Measurements from ENCODE around the gene PRKCH. TPM values are rescaled to one million over a fixed set of nuclear protein-coding genes. Genes with fewer than 3 reads are reported as not detected.

PRKCH gene
- total and polyA plus RNA-seq, 2 donors from 2014 or later: 8.3 to 47.0 TPM

DNA sequence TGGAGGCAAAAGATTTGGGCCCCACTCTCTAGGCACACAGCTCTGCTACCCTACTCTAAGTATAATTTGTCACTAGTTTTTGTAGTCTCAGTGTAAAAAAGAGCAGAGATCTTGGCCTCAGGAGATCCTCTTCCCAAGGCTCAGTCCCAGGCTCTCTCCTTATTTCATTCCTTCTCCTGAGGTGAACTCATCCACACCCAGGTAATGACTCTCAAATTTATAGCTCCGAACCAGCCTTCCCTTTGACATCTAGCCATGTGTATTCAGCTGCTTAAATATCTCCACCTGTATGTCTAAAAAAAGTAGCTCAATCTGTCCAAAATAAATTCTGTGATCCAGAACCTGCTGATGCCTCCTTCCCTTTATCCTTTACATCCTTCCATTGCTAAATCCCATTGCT is 200.4 kb downstream of the PRKCH start:
- FAIRE-seq: no peak
- no peak for DNase-seq
- intact Hi-C loops (cut with DNase I): no loop called here

DNA sequence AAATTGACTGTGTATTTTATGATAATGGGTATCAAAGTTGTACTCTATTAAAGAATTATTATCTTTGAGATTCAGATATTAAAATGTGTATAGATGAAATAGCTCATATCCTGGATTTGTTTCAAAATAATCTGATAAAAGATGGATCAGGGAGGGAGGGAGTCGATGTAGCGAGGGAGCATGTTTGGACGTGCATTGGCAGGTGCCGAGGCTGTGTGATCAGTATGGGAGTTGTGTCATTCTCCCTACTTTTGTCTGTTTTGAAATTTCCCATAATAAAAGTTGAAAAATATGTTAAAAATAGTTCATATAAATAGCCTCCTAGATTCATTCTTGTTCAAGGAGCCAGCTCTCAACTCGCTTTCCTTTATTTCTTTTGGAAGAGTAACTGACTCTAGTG is 202.4 kb downstream of the PRKCH start:
- intact Hi-C loops (cut with DNase I): no loop called here
- H3K4me1 ChIP-seq (ENCODE audit: control insufficient read depth in 2 of 3, insufficient read depth in 2 of 3, low read depth in 1 of 3, low read length in 3 of 3): peaks cover 0 to 36% (median 32%) of the 10 kb centered on the region in 3 donors
- no peaks in the 10 kb centered on the region for H3K27me3 ChIP-seq (ENCODE audit: control insufficient read depth, insufficient read depth, low read length)
- peak overlapping the region in 1 of 2 donors; percentile 7 for H3K27ac ChIP-seq (ENCODE audit: low read depth in 2 of 2, low read length in 2 of 2)
- no peaks in the 10 kb centered on the region for H3K9me3 ChIP-seq (ENCODE audit: control insufficient read depth in 2 of 3, insufficient read depth in 1 of 3, low read length in 3 of 3)
- H3K4me3 ChIP-seq (ENCODE audit: low read length in 3 of 3): no peak overlapping the region
- no peaks in the 10 kb centered on the region for H3K36me3 ChIP-seq (ENCODE audit: control insufficient read depth in 2 of 3, insufficient read depth in 3 of 3, low read length in 3 of 3)
- DNase-seq (no peak), FAIRE-seq (no peak)
- TF ChIP-seq, protein P1, sequence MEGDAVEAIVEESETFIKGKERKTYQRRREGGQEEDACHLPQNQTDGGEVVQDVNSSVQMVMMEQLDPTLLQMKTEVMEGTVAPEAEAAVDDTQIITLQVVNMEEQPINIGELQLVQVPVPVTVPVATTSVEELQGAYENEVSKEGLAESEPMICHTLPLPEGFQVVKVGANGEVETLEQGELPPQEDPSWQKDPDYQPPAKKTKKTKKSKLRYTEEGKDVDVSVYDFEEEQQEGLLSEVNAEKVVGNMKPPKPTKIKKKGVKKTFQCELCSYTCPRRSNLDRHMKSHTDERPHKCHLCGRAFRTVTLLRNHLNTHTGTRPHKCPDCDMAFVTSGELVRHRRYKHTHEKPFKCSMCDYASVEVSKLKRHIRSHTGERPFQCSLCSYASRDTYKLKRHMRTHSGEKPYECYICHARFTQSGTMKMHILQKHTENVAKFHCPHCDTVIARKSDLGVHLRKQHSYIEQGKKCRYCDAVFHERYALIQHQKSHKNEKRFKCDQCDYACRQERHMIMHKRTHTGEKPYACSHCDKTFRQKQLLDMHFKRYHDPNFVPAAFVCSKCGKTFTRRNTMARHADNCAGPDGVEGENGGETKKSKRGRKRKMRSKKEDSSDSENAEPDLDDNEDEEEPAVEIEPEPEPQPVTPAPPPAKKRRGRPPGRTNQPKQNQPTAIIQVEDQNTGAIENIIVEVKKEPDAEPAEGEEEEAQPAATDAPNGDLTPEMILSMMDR (IDR thresholded peaks at IDR 0.05; ENCODE audit: borderline replicate concordance, extremely low read depth, insufficient read depth): no peak
- peak overlapping the region in 1 of 3 donors; percentile 4 for H3K9ac ChIP-seq (ENCODE audit: low read length in 3 of 3)

More for the DNA sequence above, 200.4 kb downstream of the PRKCH start:
- Histone ChIP-seq H3K9ac (ENCODE audit: low read length in 3 of 3) (no peak overlapping the region), H3K36me3 (ENCODE audit: control insufficient read depth in 2 of 3, insufficient read depth in 3 of 3, low read length in 3 of 3) (no peaks in the 10 kb centered on the region), H3K4me3 (ENCODE audit: low read length in 3 of 3) (no peak overlapping the region), H3K27me3 (ENCODE audit: control insufficient read depth, insufficient read depth, low read length) (no peaks in the 10 kb centered on the region), H3K27ac (ENCODE audit: low read depth in 2 of 2, low read length in 2 of 2) (no peak overlapping the region), H3K9me3 (ENCODE audit: control insufficient read depth in 2 of 3, insufficient read depth in 1 of 3, low read length in 3 of 3) (no peaks in the 10 kb centered on the region), H3K4me1 (ENCODE audit: control insufficient read depth in 2 of 3, insufficient read depth in 2 of 3, low read depth in 1 of 3, low read length in 3 of 3) (peaks cover 0 to 37% (median 35%) of the 10 kb centered on the region in 3 donors)
- TF ChIP-seq, protein P1 (IDR thresholded peaks at IDR 0.05; ENCODE audit: borderline replicate concordance, extremely low read depth, insufficient read depth): no peak

DNA sequence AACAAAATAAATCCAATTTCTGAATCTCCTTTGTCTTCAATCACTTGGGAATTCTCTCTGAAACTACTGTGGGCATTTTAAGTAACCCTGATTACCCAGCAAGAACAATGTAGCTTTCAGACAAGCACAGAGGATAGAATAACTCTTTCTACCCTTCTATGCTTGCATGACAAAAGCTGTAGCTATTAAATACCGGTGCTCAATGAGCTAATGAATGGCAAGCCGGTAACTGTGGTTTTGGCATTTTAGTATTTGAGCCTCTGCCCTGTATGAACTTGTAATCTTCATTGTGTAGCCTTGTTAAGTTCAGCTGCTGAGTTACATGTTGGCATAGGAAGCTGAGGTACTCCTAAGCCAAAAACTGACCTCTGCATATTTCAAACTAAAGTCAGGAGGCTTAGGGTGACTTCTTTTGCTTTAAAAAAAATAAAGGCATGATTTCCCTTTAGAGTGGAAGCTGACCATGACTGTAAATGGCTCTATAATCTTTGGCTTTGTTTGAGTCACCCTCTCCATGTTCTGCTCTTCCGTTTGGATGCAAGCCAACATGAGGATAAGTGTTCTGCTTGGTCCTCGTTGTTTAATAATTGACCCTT is 202.9 kb downstream of the PRKCH start:
- intact Hi-C loops (cut with DNase I): no loop called here
- FAIRE-seq (peak; percentile 38), DNase-seq (no peak)
- Histone ChIP-seq H3K27me3 (ENCODE audit: control insufficient read depth, insufficient read depth, low read length) (no peaks in the 10 kb centered on the region), H3K4me3 (ENCODE audit: low read length in 3 of 3) (no peak overlapping the region), H3K36me3 (ENCODE audit: control insufficient read depth in 2 of 3, insufficient read depth in 3 of 3, low read length in 3 of 3) (no peaks in the 10 kb centered on the region), H3K4me1 (ENCODE audit: control insufficient read depth in 2 of 3, insufficient read depth in 2 of 3, low read depth in 1 of 3, low read length in 3 of 3) (peaks cover 0 to 36% (median 32%) of the 10 kb centered on the region in 3 donors), H3K9me3 (ENCODE audit: control insufficient read depth in 2 of 3, insufficient read depth in 1 of 3, low read length in 3 of 3) (no peaks in the 10 kb centered on the region), H3K9ac (ENCODE audit: low read length in 3 of 3) (peak overlapping the region in 1 of 3 donors; percentile 4), H3K27ac (ENCODE audit: low read depth in 2 of 2, low read length in 2 of 2) (peak overlapping the region; percentile 7 to 61)
- TF ChIP-seq, protein P1 (IDR thresholded peaks at IDR 0.05; ENCODE audit: borderline replicate concordance, extremely low read depth, insufficient read depth): no peak

DNA sequence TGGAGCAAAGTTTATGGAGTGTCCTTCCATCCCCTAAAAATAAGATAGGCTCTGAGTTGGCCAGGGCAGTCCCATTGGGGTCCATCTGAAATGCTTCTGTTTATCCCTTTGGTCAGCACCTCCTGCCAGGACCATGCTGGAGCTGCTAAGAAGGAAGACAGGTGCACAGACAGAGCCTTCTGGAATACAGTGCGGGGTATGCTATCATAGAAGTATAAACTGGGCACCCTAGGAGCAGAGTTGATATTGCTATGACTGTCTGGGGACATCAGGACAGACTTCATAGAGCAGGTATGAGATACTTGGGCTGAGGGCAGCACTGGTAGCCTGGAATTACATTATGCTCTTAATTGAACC is 203.5 kb downstream of the PRKCH start:
- Histone ChIP-seq H3K4me3 (ENCODE audit: low read length in 3 of 3) (no peak overlapping the region), H3K4me1 (ENCODE audit: control insufficient read depth in 2 of 3, insufficient read depth in 2 of 3, low read depth in 1 of 3, low read length in 3 of 3) (peaks cover 0 to 36% (median 32%) of the 10 kb centered on the region in 3 donors), H3K9me3 (ENCODE audit: control insufficient read depth in 2 of 3, insufficient read depth in 1 of 3, low read length in 3 of 3) (no peaks in the 10 kb centered on the region), H3K9ac (ENCODE audit: low read length in 3 of 3) (no peak overlapping the region), H3K27me3 (ENCODE audit: control insufficient read depth, insufficient read depth, low read length) (no peaks in the 10 kb centered on the region), H3K27ac (ENCODE audit: low read depth in 2 of 2, low read length in 2 of 2) (peak overlapping the region; percentile 54 to 83), H3K36me3 (ENCODE audit: control insufficient read depth in 2 of 3, insufficient read depth in 3 of 3, low read length in 3 of 3) (no peaks in the 10 kb centered on the region)
- FAIRE-seq (no peak), DNase-seq (no peak)
- intact Hi-C loops (cut with DNase I): no loop called here
- TF ChIP-seq, protein P1 (IDR thresholded peaks at IDR 0.05; ENCODE audit: borderline replicate concordance, extremely low read depth, insufficient read depth): no peak

All from kidney (tissue), 14 donors.